Fibroblast of skin of back (primary cell): ENCODE data around the gene LAMB2. TPM values are rescaled to one million over a fixed set of nuclear protein-coding genes. Genes with fewer than 3 reads are reported as not detected.

Source experiments
- DNase-seq: peaks from one replicate; pipeline ENCODE4 v3.0.0-alpha.2; 2013
- polyA plus RNA-seq, 2 experiments: library from polyadenylated mRNA; unstranded; fragments of 120-200 nt; gene quantifications; one replicate each; pipeline ENCODE4 v1.2.1, GENCODE V29; 2013; ENCODE audit not compliant: insufficient read length in 2 of 2

The LAMB2 gene
- polyA plus RNA-seq (2013, experiment 1 of 2; ENCODE audit: insufficient read length), result 457 TPM
- 461 TPM for polyA plus RNA-seq (2013, experiment 2 of 2; ENCODE audit: insufficient read length)

DNA sequence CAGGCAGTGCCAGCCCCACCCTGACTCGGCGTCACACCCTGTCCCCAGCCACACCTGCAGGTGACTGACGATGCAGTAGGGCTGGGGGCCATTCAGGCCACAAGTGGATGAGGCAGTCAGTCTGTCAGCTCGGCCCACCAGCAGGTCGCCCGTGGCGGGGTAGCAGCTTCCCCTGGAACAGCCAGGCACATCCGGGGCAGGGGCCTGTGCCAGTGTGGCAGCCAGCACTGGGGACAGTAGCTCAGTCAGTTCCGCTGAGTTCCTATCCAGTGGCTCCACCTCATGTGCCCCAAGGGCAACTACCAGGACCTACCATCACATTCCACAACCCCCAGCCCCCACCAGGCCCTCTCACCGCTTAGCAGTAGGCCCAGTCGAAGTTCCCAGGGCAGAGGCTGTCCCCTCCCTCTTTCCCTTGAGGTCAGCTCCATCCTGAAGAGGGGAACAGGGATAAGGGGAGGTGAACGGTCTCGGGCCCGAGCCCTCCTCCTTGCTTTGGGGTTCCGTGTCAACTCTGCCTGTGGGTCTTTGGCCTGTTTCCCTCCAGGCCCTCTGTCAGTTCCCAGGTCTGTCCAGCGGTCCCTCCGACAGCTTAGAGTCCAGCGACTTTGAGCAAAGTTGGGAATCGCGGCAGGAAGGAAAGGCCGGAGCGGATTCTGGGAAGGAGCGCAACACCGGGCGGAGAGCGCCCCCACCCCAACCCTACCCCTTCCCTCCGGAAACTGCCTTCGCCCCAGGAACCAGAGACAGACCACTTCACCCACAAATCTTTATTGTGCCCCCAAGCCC, at the start of gene LAMB2:
TSS of gene LAMB2 (minus strand) at position 614 of the 789 bp plus-strand sequence. CDS start at position 431, 183 bp downstream.
- DNase-seq, result peak; percentile 90

DNA sequence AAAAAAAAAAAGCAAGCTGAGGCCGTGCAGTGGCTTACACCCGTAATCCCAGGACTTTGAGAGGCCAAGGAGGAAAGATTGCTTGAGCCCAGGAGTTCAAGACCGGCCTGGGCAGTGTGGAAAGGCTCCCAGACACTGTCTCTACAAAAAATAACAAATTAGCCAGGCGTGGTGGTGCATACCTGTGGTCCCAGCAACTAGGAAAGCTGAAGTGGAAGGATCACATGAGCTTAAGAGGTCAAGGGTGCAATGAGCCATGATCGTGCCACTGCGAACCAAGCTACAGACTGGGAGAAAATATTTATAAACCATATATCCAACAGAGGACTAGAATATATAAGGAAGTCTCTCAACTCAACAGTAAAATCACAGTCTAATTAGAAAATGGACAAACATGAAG, 48.5 kb upstream of the LAMB2 start:
- no peak for DNase-seq

DNA sequence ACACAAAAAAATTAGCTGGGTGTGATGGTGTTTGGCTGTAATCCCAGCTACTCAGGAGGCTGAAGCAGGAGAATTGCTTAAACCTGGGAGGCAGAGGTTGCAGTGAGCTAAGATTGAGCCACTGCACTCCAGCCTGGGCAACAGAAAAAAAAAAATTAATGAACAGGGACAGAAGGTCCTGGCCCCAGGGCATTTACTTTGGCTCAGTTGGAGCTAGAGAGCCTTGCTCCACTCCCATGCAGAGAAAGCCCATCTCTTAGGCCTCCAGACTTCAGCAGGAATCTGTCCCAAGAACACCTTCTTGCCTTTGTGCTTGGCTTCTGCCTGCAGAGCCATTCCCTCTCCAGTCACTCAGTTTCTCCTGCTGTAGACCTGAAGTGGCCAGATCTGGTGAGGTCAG, 47.3 kb upstream of the LAMB2 start:
- DNase-seq, result no peak

DNA sequence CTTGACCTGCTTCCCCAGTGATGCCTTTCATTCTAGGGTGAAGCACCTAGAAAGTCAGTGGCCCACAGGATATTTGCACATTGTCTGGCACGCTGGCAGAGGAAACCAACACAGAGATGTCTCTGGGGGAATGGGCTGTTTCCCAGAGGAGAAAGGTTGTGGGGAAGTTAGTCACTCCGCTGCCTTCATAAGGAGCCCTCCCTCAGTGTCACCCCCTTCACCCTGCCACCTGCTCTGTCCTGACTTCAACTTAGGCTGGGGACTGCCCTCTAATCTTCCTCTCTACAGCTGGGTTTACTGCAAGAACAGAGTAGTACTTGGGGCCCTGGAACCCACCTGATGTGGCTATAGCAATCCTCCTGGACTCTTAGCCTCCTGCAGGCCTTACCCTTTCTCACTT, 44.2 kb upstream of the LAMB2 start:
- DNase-seq, result no peak

DNA sequence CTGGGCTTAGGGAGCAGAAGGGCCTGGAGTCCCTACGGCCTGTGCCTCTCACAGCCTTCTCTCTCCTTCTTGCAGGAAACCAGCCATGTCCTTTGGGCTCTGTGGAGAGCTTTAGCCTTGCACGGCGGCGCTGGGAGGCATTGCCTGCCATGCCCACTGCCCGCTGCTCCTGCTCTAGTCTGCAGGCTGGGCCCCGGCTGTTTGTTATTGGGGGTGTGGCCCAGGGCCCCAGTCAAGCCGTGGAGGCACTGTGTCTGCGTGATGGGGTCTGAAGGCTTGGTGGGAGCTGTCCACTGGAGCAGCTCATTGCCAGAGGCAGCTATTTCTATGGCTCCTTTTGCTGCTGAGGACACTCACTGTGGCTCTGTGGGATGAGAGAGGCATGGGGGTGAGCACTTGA, 42.7 kb upstream of the LAMB2 start:
- DNase-seq, result no peak

GRCh38 chr3:49174397-49174985, 41.6 kb upstream of the LAMB2 start:
- no peak for DNase-seq

- DNase-seq, result peak; percentile 16
Measured at GRCh38 chr3:49173792-49174170, 40.9 kb upstream of the LAMB2 start.

- peak; percentile 48 for DNase-seq
Measured at GRCh38 chr3:49173116-49173791, 40.4 kb upstream of the LAMB2 start.

DNA sequence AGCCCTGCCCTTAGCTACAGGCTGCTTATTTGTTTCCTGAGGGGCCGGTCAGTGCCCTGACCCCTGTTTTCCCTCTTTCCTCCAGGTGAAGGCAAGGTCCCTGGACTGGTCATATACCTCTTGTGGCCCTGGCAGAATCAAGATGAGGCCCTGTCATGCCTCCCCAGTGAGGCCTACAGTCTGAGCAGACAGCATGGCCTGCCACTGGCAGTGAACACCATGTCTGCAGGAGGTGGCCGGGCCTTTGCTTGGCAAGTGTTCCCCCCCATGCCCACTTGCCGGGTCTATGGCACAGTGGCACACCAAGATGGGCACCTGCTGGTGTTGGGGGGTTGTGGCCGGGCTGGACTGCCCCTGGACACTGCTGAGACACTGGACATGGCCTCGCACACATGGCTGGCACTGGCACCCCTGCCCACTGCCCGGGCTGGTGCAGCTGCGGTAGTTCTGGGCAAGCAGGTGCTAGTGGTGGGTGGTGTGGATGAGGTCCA, 39.7 kb upstream of the LAMB2 start:
- no peak for DNase-seq

GRCh38 chr3:49171775-49172500, 39.1 kb upstream of the LAMB2 start:
- DNase-seq, result no peak

DNA sequence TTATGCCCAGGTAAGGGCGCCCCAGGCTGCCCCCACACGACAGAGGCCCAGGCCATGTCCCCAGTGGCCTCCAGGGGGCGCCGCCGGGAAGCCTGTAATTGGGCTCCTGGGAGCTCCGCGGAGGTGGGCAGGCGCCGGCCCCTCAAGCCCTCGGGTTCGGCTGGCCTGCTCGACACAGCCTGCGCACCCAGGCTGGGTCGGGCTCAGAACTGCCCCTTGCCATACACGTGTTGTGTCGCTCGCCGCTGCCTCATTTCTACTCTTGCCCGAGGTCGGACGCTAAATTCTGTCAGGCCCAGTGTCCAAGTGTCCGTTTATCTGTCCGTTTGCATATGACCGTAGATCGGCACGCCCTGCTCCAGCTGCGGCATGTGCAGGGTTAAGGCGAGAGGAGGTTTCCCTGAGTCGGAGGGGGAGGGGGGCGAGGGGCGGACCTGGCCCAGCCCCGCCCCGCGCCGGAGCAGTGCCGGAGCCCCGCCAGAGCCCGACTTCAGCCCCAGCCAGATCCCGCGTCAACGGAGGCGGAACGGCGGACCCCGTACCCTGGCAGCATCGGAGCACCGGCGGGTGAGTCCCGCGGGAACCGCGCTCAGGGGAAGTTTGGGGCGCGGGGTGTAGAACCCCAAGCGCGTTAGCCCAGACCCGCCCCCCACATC, 38.4 kb upstream of the LAMB2 start, which contains the start of gene KLHDC8B:
TSS of gene KLHDC8B (plus strand) at position 480 of the 656 bp plus-strand sequence. CDS start 1,172 bp downstream, outside the sequence.
- peak; percentile 84 for DNase-seq

GRCh38 chr3:49170744-49171118, 37.9 kb upstream of the LAMB2 start:
- DNase-seq, result no peak

GRCh38 chr3:49166752-49167556, 34.1 kb upstream of the LAMB2 start:
- DNase-seq, result no peak

DNA sequence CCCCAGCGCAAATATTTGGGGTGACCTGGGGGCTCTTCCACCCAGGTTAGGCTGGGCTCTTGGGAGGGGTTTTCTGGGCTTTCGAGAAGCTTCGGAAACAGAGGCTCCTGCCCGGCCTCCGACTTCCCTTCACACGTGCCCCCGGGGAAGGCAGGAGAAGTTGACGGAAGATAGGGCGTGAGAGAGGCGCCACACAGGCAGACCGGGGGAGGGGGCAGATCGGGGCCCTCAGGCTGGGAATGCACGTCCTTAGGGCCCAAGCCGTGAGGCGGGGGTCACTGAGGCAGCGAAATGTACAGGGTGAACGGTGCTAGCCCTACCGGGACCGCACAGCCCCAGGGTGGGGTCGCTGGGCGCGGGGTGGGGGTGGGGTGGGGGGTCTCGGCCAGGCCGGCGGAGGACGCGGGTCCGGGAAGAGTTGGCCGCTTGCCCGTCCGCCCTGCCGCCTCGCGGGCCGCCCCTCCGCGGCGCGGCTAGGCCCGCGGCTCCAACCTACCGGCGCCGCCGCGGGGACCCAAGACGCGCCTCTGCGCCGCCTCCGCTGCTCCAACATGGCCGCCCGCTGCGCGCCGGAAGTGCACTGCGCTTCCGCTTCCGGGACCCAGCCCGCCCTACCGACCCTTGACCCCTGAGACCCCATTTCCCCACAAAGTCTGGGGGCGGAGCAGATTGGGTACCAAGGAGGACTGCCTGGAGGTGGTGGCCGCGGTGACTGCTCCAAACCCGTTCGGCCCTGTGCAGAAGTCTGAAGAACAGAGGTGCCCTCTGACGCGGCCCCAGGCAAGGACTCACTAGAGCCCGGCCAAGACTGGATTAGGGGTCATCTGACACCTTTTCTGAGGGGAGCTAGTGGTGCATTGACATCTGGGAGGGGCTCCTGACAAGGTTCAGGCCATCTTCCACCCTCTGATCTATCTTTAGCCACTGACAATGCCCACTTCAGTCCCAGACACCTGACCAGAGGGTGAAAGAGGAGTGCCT, 33.2 kb upstream of the LAMB2 start, which contains the start of gene CCDC71:
TSS of gene CCDC71 (minus strand) at position 561 of the 981 bp plus-strand sequence. CDS start 2,123 bp downstream, outside the sequence.
- peak; percentile 71 for DNase-seq

- no peak for DNase-seq
Measured at GRCh38 chr3:49164983-49165720, 32.3 kb upstream of the LAMB2 start.

DNA sequence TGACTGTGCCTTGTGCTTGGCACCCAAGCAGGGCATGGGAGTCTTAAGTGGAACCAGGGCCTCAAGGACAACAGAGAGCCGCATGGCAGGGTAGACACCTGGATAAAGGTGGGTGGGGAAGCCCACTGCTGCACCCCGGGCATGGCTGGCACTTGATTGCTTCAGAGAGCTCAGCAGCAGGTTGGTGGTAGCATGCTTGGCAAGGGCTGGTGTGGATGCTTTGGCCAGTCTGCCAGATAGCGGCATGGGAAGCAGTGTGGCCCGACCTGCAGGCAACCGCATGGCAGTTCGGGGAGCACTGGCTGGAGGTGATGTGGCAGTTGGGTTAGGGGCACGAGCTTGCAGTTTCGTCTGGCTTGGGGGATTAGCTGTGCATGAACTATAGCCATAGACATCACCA, 30.8 kb upstream of the LAMB2 start:
- no peak for DNase-seq

DNA sequence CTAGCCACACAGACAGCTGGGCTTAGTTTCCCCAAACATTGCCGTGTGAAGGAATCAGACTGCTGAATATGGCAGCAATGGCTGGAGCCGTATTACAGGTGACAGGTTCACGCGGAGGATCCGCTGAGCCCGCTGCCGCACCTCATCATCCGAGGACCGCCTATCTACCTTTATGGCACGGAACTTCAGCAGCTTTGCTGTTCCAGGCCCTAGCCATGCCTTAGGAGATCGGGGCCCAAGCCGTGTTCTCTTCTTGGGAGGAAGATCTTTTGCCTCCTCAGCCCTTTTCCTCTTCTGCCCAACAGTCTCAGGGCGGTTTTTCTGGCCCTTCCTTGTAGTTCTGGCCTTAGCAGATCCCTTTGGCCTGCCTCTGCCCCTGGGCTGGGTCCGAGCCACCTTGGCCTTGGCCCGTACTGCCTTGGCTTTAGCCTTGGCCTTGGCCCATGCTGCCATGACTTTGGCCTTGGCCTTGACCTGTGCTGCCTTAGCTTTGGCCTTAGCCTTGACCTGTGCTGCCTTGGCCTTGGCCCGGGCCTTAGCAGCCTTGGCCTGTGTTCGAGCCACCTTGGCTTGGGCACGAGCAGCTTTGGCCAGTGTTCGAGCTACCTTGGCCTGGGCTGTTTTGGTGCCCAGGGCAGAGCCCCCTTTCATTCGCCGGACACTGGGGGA, 30.0 kb upstream of the LAMB2 start:
- no peak for DNase-seq

GRCh38 chr3:49161808-49162530, 29.1 kb upstream of the LAMB2 start:
- DNase-seq, result no peak
